ENCODE data around the gene DGKA. TPM values are rescaled to one million over a fixed set of nuclear protein-coding genes. Genes with fewer than 3 reads are reported as not detected.
A peak's percentile ranks its signal among the peaks of the same experiment; 100 is the strongest.

Gene DGKA
- total RNA-seq, 1 donor from 2014 or later: 70.1 TPM

DNA sequence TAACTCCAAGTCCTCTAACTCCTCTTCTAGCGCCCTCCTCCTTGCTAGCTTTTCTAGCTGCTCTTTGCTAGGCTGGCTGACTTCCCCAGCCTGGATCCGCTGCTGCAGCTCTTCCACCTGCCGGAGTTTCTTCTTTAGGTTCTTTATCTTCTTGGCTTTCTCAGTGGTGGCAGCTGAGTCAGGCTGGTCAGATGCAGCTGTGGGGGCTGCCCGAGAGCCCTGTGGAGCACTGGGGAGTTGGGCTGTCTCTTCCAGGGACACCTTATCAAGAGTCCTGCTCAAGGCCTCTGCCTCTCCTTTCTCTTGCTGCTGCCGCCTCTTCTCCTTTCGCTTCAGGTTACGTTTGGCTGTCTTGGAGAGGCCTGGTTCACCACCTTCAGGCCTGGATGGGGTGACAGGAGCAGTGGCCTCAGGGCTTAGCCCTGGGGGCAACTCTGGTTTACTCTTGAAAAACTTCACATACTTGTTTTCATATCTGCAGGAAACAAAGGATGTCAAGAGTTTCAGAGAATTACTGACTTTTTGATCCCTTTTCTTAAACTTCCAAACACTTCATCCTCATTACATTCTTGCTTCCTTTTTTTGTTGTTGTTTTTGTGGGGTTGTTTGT lies 29.0 kb upstream of the DGKA start:
- no peak overlapping the region for H3K4me3 Mint-ChIP-seq (ENCODE audit: unreplicated experiment)
- H3K36me3 Mint-ChIP-seq (ENCODE audit: unreplicated experiment): peaks cover 20% of the 10 kb centered on the region
- TF ChIP-seq, protein P1, sequence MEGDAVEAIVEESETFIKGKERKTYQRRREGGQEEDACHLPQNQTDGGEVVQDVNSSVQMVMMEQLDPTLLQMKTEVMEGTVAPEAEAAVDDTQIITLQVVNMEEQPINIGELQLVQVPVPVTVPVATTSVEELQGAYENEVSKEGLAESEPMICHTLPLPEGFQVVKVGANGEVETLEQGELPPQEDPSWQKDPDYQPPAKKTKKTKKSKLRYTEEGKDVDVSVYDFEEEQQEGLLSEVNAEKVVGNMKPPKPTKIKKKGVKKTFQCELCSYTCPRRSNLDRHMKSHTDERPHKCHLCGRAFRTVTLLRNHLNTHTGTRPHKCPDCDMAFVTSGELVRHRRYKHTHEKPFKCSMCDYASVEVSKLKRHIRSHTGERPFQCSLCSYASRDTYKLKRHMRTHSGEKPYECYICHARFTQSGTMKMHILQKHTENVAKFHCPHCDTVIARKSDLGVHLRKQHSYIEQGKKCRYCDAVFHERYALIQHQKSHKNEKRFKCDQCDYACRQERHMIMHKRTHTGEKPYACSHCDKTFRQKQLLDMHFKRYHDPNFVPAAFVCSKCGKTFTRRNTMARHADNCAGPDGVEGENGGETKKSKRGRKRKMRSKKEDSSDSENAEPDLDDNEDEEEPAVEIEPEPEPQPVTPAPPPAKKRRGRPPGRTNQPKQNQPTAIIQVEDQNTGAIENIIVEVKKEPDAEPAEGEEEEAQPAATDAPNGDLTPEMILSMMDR (IDR thresholded peaks at IDR 0.05): no peak
- no peaks in the 10 kb centered on the region for H3K9me3 Mint-ChIP-seq (ENCODE audit: unreplicated experiment)
- H3K4me1 Mint-ChIP-seq (ENCODE audit: unreplicated experiment): peaks cover 5% of the 10 kb centered on the region
- DNase-seq (ENCODE audit: extremely low spot score, unreplicated experiment): no peak
- no peak overlapping the region for H3K27ac Mint-ChIP-seq (ENCODE audit: unreplicated experiment)
- H3K27me3 Mint-ChIP-seq (ENCODE audit: unreplicated experiment): no peaks in the 10 kb centered on the region

DNA sequence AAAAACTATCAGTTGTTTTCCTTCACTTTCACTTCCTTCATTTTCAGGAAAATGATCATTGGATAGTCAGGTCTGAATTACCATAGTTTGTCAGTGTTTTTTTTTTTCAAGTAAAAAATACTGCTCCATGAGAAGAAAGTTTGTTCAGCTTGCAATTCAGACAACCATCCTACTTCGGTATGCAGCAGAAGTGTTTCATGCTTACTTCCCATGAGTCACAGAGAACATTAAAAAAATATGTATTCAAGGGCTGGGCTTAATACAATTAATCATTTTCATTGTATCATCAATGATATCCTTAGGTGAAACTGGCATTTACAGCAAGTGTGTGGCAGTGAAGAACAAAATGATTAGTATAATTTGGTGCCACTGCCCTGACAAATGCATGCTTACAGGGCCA lies 24.9 kb upstream of the DGKA start:
- H3K9me3 Mint-ChIP-seq (ENCODE audit: unreplicated experiment): no peaks in the 10 kb centered on the region
- no peaks in the 10 kb centered on the region for H3K27me3 Mint-ChIP-seq (ENCODE audit: unreplicated experiment)
- DNase-seq (ENCODE audit: extremely low spot score, unreplicated experiment): no peak
- TF ChIP-seq, protein P1 (IDR thresholded peaks at IDR 0.05): no peak
- H3K36me3 Mint-ChIP-seq (ENCODE audit: unreplicated experiment): peaks cover 20% of the 10 kb centered on the region
- peak overlapping the region; percentile 2 for H3K27ac Mint-ChIP-seq (ENCODE audit: unreplicated experiment)
- no peak overlapping the region for H3K4me3 Mint-ChIP-seq (ENCODE audit: unreplicated experiment)
- H3K4me1 Mint-ChIP-seq (ENCODE audit: unreplicated experiment): peaks cover 16% of the 10 kb centered on the region

DNA sequence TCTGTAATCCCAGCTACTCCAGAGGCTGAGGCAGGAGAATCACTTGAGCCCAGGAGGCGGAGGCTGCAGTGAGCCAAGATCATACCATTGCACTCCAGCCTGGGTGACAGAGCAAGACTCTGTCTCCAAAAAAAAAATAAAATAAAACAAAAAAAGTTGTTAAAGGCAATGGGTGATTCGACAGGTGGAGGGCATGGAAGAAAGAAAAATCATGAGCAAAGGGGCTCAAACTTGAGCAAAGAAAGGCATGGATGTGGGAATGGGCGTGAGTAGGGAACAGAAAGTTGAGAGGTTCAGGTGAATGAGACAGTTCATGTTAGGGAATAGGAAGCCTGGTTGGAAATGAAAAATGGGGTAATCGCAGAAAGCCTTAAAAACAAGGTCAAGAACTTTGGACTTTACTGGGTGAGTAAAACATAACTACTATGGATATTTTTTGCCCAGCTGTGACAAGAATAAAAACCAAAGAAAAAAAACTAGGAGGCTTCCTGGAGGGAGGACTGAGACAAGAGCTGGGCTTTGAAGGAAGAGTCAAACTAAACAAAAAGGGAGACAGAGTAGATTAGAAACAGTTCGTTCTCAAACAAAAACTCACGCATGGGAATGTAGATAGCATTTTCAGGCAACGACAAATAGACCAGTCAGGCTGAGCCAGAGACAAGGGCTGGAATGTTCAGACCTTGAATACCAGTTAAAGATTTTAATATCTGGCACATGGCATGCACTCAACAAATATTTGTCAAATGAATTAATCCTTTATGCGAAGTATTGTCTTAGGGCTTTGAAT lies 22.0 kb upstream of the DGKA start:
- Mint-ChIP-seq H3K27me3 (ENCODE audit: unreplicated experiment) (no peaks in the 10 kb centered on the region), H3K4me1 (ENCODE audit: unreplicated experiment) (peaks cover 16% of the 10 kb centered on the region), H3K4me3 (ENCODE audit: unreplicated experiment) (no peak overlapping the region), H3K9me3 (ENCODE audit: unreplicated experiment) (no peaks in the 10 kb centered on the region), H3K27ac (ENCODE audit: unreplicated experiment) (peak overlapping the region; percentile 71), H3K36me3 (ENCODE audit: unreplicated experiment) (peaks cover 6% of the 10 kb centered on the region)
- TF ChIP-seq, protein P1 (IDR thresholded peaks at IDR 0.05): no peak
- no peak for DNase-seq (ENCODE audit: extremely low spot score, unreplicated experiment)

DNA sequence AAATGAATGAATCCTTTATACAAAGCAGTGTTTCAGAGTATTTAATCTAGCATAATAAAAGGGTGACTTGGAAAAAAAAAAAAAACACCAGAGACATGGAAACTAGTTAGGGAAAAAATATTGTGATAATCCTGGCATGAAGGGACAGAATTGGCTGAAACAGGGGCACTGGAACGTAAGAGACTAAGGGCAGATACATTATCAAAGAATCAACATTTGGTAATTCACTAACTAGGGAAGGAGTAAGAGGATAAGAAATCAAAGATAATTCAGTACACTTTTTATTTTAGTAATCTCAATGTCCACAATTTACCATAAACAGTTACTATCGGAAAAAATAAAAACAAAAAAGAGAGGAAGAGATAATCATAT lies 21.5 kb upstream of the DGKA start:
- peak overlapping the region; percentile 71 for H3K27ac Mint-ChIP-seq (ENCODE audit: unreplicated experiment)
- H3K4me3 Mint-ChIP-seq (ENCODE audit: unreplicated experiment): no peak overlapping the region

DNA sequence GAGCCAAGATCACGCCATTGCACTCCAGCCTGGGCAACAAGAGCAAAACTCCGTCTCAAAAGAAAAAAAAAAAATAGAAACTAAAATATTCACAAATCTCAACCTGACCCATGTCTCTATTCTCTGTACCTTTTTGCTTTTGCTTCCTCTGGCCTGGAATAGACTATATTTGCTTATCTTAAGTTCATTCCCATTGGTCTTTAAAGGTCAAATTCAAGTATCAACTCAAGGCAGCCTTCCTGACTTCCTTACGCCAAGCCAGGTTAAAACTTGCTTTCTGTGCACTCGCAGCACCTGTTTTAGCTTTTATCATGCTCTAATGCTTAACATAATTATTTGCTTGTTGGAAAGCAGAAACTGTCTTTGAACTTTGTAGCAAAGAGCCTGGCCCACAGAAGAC lies 18.1 kb upstream of the DGKA start:
- H3K27ac Mint-ChIP-seq (ENCODE audit: unreplicated experiment): no peak overlapping the region
- TF ChIP-seq, protein P1 (IDR thresholded peaks at IDR 0.05): no peak
- H3K4me1 Mint-ChIP-seq (ENCODE audit: unreplicated experiment): peaks cover 18% of the 10 kb centered on the region
- no peaks in the 10 kb centered on the region for H3K9me3 Mint-ChIP-seq (ENCODE audit: unreplicated experiment)
- H3K36me3 Mint-ChIP-seq (ENCODE audit: unreplicated experiment): peaks cover 14% of the 10 kb centered on the region
- no peak overlapping the region for H3K4me3 Mint-ChIP-seq (ENCODE audit: unreplicated experiment)
- no peak for DNase-seq (ENCODE audit: extremely low spot score, unreplicated experiment)
- no peaks in the 10 kb centered on the region for H3K27me3 Mint-ChIP-seq (ENCODE audit: unreplicated experiment)

More for the DNA sequence above, 21.5 kb upstream of the DGKA start:
- Mint-ChIP-seq H3K27me3 (ENCODE audit: unreplicated experiment) (no peaks in the 10 kb centered on the region), H3K9me3 (ENCODE audit: unreplicated experiment) (no peaks in the 10 kb centered on the region), H3K4me1 (ENCODE audit: unreplicated experiment) (peaks cover 18% of the 10 kb centered on the region), H3K36me3 (ENCODE audit: unreplicated experiment) (peaks cover 10% of the 10 kb centered on the region)
- TF ChIP-seq, protein P1 (IDR thresholded peaks at IDR 0.05): no peak
- DNase-seq (ENCODE audit: extremely low spot score, unreplicated experiment): no peak

All from osteocyte (in vitro differentiated cells).